ENCODE data around the gene FAM50A.

- TF ChIP-seq CTCF (IDR thresholded peaks at IDR 0.05) (no peak), POLR2A (IDR thresholded peaks at IDR 0.05; ENCODE audit: low read depth) (no peak), EP300 (IDR thresholded peaks at IDR 0.05) (no peak)
Observed at GRCh38 chrX:154441564-154441963, 2.4 kb upstream of the FAM50A start.

Measured in esophagus muscularis mucosa (tissue), 4 donors.